H7 (cell line): Measurements from ENCODE around the gene PRKRIP1. TPM values are rescaled to one million over a fixed set of nuclear protein-coding genes. Genes with fewer than 3 reads are reported as not detected.

Experiments
- DNase-seq: peaks from one replicate; pipeline ENCODE4 v3.0.0; 2012
- H3K27me3 ChIP-seq: 2 replicates; pipeline ENCODE4 v1.6.0; 2011; ENCODE audit warnings: mild to moderate bottlenecking, low read length; ENCODE audit not compliant: control insufficient read depth, insufficient read depth
- H3K36me3 ChIP-seq: replicated peaks from 2 replicates; pipeline ENCODE4 v1.5.1; 2011; ENCODE audit warnings: low read length; ENCODE audit not compliant: control insufficient read depth, insufficient read depth
- H3K4me3 ChIP-seq: 2 replicates; pipeline ENCODE4 v1.5.1; 2011; ENCODE audit warnings: low read depth, mild to moderate bottlenecking, control low read depth, low read length, moderate library complexity; ENCODE audit not compliant: insufficient read depth
- total RNA-seq: library from RNA; depleted of rRNA; stranded (reverse); fragments of >200 nt; shearing (Covaris generic); gene quantifications from 2 replicates; pipeline ENCODE4 v1.2.3, GENCODE V29; 2014

PRKRIP1 gene
- total RNA-seq, 1 experiment from 2014 or later = 20.5 TPM

DNA sequence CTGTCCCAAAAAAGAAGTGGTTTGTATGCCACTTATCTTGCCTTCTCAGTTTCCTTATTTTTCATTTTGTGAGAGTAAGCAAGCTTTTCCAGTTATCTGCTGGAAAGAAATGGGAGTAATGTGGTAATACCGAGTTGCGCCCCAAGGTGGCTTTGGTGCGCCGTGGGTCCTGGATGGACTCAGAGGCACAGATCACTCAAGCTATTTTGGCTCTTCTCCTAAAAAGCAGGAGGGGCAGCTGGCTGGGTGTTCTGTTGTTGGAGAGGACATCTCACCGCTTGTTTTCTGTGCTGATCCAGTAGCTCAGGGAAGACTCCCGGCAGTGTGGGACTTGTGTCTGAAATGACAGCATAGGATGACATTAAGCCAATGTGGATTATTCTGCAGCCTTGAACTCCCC is 16.4 kb downstream of the PRKRIP1 start:
- H3K4me3 ChIP-seq = no peak overlapping the region
- H3K36me3 ChIP-seq = peaks cover 17% of the 10 kb centered on the region
- no peaks in the 10 kb centered on the region for H3K27me3 ChIP-seq
- peak; percentile 76 for DNase-seq

DNA sequence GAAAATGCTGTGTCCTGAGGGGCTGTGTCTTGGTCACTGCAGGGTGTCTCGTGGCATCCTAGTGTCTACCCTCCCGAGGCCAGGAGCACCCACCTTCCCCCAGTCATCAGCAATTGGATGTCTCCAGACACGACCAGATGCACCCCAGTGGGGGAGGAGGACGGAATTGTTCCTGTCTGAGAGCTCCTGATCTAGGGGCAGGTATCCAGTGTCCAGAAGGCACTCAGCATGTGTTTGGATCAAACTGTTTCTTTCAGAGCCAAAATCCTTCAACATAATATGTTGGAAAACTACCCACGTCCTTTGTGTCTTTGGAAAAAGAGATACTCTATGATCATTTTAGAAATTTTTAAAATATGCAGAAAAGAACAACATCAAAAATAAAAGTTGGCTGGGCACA is 16.9 kb downstream of the PRKRIP1 start:
- no peak for DNase-seq
- peaks cover 11% of the 10 kb centered on the region for H3K36me3 ChIP-seq
- H3K4me3 ChIP-seq = no peak overlapping the region
- no peaks in the 10 kb centered on the region for H3K27me3 ChIP-seq

DNA sequence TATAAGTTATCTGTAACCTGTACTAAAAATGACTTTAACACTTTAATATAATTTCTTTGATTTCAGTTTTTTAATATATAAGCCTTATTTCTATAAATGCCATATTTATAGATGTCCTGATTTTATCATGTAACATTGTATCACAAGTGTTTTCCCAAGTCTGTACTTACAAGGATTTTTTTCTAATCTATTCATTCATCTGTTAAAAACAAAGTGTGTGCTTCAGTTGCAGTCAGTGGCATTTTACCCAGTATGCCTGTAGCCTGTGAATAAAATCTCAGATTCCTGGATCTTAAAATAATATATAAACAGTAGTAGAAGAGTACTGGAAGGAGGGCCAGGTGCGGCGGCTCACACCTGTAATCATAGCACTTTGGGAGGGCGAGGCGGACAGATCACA is 17.4 kb downstream of the PRKRIP1 start:
- no peaks in the 10 kb centered on the region for H3K27me3 ChIP-seq
- no peak overlapping the region for H3K4me3 ChIP-seq
- H3K36me3 ChIP-seq = peaks cover 9% of the 10 kb centered on the region
- no peak for DNase-seq

DNA sequence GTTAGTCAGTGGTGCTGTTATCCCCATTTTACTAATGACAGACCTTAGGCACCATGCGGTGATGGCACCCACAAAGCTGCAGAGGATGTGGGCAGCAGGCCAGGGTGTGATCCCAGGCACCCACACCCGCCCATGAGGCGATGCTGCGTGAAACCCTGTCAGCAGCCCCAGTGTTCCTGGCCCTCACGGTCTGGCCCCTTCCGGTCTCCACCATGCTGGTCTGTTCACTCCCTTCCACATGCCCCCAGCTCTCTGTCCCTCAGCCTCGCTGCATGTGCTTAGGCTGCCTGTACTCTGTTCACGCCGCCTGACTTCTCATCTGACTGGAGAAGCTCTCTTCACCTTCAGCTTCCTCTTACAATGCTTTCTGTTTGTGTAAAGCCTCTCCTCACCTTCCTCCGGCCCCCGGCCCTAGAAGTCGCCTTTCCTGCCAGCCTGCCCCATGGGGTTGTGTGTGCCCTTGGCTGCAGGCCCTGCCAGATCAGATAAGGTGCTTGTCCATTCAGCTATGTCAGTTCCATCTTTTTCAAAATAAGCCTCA is 19.6 kb downstream of the PRKRIP1 start:
- Histone ChIP-seq H3K4me3 (no peak overlapping the region), H3K36me3 (peaks cover 3% of the 10 kb centered on the region), H3K27me3 (no peaks in the 10 kb centered on the region)
- DNase-seq = no peak

DNA sequence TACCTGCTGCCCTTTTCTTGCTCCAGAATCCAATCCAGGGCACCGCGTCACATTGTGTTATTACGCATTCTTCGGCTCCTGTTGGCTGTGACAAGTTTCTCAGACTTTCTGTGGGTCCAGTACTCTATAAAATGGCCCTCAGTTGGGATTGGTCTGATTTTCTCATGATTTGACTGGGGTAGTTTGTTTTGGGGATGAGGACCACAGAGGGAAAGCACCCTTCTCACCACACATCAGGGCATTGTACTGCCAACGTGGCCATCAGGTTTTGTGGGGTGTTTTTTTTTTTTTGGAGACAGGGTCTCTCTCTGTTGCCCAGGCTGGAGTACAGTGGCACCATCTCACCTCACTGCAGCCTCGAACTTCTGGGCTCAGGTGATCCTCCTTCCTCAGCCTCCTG is 20.2 kb downstream of the PRKRIP1 start:
- Histone ChIP-seq H3K27me3 (no peaks in the 10 kb centered on the region), H3K36me3 (peaks cover 3% of the 10 kb centered on the region)
- DNase-seq = no peak

DNA sequence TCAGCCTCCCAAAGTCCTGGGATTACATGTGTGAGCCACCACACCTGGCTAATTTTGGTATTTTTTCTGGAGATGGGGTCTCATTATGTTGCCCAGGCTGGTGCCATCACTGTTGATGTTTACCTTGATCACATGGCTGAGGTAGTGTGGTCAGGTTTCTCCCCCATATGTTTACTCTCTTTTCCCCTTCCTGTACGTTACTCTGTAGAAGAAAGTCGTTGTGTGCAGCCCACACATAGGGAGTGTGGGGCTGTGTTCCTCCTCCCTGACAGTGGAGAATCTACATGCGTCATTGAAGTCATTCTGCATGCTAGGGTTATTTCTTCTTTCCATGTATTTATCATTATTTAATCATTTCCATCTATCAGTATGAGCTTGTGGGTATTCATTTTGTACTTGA is 20.9 kb downstream of the PRKRIP1 start:
- Histone ChIP-seq H3K4me3 (no peak overlapping the region), H3K27me3 (no peaks in the 10 kb centered on the region), H3K36me3 (peaks cover 3% of the 10 kb centered on the region)
- DNase-seq = no peak

More for the DNA sequence above, 20.2 kb downstream of the PRKRIP1 start:
- H3K4me3 ChIP-seq = no peak overlapping the region

DNA sequence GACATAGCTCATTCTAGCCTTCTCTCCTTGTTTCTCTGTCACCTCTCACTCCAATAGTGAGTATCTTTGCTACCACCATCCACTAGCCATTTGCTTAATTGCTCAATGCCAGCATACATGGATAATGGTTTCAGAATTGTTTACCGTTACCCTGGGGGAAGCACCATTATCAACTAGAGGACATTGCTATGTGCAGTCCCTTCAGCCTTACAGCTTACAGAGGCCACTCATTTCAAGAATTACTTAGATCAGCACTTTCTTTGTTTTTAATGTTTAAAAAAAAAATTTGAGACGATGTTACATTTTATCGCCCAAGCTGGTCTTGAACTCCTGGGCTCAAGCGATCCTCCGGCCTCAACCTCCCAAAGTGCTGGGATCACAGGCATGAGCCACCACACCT is 22.4 kb downstream of the PRKRIP1 start:
- no peak for DNase-seq
- peaks cover 1% of the 10 kb centered on the region for H3K36me3 ChIP-seq
- H3K4me3 ChIP-seq = no peak overlapping the region
- no peaks in the 10 kb centered on the region for H3K27me3 ChIP-seq

DNA sequence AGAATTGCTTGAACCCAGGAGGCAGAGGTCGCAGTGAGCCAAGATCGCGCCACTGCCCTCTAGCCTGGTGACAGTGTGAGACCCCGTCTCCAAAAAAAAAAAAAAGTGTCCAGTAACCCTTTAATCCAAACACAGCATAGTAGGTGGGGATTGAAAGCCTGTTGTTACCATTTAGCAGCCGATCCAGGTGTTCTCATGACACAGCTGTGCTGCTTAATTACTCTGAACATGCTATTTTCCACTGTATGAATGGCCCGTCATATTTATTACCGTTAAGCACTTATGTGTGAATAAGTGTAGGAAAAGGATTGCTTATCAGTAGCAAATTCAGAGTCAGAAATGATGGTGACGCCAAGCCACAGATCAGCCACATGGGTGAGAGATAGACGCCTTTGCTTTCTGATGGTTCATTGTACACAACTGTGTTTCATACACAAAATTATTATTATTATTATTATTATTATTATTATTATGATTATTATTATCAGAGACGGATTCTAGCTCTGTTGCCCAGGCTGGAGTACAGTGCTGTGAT is 25.6 kb downstream of the PRKRIP1 start:
- Histone ChIP-seq H3K4me3 (no peak overlapping the region), H3K36me3 (peaks cover 9% of the 10 kb centered on the region), H3K27me3 (no peaks in the 10 kb centered on the region)
- DNase-seq = no peak

DNA sequence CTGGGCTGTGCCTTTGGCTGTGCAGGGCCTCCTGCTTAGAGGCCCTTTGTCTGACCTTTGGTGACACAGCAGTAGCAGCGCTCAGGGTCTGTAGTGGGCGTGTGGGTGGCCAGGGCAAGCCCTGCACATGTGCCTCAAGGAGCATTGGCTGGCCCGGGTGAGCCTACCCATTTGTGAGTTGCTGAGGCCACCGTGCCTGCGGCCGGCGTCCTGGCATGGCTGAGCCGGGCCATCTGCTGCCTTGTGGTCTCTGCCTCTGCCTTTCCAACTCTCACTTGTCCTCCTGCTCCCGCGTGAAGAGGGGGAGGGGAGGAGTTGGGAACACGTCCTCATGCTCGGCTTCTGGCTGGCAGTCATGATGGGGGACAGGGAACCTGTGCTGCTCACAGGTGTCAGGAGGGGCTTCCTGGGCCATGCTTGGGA is 28.0 kb downstream of the PRKRIP1 start:
- no peak overlapping the region for H3K4me3 ChIP-seq
- H3K27me3 ChIP-seq = no peaks in the 10 kb centered on the region
- peak; percentile 63 for DNase-seq

DNA sequence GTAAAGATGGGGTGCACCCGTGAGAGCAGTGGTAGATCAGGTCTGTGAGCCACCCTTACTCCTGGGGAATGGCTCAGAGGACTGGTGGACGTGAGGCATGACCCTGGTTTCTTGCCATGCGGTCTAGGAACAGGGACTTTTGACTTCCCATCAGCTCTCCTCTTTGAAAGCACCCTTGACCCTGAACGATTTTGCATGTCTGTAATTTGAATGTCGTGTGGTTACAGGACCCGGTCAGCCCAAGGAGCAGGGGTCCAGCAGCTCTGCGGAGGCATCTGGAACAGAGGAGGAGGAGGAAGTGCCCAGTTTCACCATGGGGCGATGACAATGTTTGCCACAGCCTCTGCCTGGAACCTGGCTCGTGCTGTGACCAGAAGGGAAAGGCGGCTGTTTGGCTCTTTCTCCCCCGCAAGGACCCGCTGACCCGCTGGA is 28.6 kb downstream of the PRKRIP1 start:
- peak; percentile 32 for DNase-seq
- Histone ChIP-seq H3K27me3 (no peaks in the 10 kb centered on the region), H3K4me3 (no peak overlapping the region), H3K36me3 (peaks cover 9% of the 10 kb centered on the region)

More for the DNA sequence above, 28.0 kb downstream of the PRKRIP1 start:
- peaks cover 9% of the 10 kb centered on the region for H3K36me3 ChIP-seq

DNA sequence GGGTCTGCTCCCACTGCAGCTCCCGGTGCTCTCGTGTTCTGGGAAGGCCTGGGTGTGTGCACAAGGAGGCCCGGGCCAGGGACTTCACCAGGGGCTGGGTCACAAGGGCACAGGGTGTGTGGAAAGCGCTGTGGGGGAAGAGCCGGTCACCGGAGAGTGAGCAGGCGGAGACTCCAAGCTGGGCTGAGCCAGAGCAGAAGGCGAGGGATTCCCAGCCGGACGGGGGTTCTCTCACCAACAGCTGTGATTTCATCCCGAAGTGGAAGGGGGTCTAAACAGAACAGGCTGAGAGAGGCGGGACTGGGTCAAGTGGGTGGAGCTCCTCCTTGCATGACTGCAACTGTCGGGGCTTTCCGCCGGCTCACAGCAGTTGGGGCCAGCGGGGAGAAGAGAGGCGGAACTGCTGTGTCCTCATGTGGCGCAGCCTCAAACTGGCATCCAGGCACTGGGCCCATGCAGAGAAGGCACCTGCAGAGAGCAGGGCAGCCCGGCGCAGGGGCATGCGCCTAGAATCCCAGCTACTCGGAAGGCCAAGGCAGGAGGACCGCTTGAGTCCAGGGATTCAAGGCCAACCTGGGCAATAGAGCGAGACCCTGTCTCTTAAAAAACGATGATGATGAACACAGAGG is 29.6 kb downstream of the PRKRIP1 start:
- DNase-seq = peak; percentile 78
- H3K4me3 ChIP-seq = no peak overlapping the region
- H3K36me3 ChIP-seq = peaks cover 9% of the 10 kb centered on the region
- H3K27me3 ChIP-seq = no peaks in the 10 kb centered on the region

DNA sequence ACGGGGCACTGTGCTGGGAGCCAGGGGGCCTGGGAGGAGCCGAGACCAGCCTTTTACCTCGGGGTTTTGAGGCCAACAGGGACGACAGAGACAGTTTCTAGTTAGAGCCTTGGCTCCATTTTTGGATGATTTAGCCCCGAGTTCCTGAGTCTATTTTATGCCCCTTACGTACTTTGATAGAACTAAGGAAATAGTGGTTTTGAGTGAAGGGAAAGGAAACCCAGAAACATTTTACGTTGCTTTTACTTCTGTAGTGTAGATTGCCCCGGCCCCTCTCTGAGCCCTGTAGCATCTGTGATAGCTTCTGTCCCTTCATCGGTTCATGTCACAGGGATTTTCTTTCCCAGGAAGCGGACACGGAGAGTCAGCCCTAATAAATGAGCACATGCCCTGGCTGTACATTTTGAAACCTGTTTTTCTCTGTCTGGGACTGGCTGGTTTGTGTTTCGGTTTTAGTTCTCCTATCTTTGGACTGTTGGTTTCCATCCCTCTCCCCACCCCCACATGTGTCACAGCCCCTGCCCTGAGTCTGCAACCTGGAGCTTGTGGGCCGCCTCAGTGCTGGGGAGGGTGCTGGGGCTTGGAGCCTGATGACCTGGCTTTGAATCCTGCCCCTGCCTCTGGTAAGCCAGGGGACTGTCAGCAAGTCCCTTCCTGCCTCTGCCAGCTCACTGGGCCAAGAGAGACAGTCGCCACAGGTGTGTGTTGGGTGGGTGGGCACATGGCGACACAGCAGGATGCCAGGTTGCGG is 30.3 kb downstream of the PRKRIP1 start:
- Histone ChIP-seq H3K4me3 (no peak overlapping the region), H3K27me3 (no peaks in the 10 kb centered on the region), H3K36me3 (peaks cover 9% of the 10 kb centered on the region)
- no peak for DNase-seq

DNA sequence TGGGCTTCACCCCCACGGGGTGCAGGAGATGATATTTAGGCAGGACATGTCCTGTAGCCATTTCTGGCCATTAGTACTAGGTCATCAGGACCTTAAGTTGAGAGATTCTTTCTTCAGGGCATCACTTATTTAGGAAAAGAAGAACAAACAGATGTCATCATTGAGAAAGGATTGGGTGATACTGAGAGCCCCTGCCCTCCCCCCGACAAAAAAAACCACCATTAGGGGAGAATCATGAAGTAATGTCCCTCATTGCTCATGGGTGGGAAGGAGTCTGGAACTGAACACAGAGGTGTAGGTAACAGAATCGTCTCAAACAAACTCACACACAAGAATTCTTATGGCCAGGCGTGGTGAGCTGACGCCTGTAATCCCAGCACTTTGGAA is 30.8 kb downstream of the PRKRIP1 start:
- DNase-seq = no peak
- Histone ChIP-seq H3K36me3 (peaks cover 9% of the 10 kb centered on the region), H3K4me3 (no peak overlapping the region), H3K27me3 (no peaks in the 10 kb centered on the region)

DNA sequence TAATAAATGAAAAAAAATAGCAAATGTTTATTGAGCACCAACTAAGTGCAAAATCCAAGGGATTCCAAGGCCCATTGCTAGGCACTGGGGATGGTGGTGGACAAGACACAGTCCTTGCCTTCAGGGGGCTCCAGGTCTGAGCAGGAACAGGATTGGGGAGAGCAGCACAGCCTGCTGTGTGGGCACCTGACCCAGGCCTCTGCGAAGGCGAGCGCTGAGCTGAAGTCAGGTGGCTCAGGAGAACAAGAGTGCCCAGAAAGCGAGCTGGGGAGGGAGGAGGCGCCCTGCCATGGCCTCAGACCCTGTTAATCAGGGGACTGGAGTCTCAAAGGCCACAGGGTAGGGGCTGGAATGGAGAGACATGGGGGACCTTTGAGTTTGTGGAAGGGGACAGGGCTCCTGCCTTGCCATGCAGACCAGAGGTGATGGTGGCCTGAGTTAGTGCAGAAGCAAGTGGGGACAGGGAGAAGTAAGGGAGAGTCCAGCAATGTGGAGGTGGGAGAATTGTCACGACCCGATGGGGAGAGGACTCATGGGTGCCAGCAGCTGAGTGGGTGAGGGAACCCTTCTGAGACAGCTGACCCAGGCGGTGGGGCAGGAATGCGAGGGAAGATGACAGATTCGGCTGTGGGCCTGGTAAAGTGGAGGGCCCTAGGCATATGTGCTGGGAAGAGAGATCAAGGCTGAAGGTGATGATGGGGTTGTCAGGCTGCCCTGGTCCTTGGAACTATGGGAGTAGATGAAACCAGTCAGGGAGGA is 33.2 kb downstream of the PRKRIP1 start:
- DNase-seq = no peak
- Histone ChIP-seq H3K27me3 (no peaks in the 10 kb centered on the region), H3K4me3 (no peak overlapping the region), H3K36me3 (peaks cover 9% of the 10 kb centered on the region)
